HCEC 1CT (cell line): Measurements from ENCODE around the gene CTDP1.
"Not testable (repeated sequence)": the region's sequence is repeated elsewhere in the genome, so short reads cannot be mapped to it uniquely, and the experiment has no call there.

Experiments
- DNase-seq: peaks from one replicate; pipeline ENCODE4 v3.0.0-alpha.2; 2017

The CTDP1 gene

DNA sequence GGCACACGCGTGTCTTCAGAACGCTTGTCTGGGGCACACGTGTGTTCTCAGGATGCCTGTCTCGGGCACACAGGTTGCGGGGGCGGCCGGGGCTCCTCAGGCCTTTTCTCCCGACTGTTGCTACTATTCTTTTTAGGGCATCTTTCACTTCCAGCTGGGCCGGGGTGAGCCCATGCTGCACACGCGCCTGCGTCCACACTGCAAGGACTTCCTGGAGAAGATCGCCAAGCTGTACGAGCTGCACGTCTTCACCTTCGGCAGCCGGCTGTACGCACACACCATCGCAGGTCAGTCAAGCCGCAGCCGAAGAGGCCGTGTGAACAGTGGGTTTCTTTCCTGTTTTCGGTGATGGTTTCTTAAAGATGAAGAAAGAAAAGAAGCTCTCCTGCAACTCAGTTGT, 25.0 kb downstream of the CTDP1 start:
- no peak for DNase-seq

DNA sequence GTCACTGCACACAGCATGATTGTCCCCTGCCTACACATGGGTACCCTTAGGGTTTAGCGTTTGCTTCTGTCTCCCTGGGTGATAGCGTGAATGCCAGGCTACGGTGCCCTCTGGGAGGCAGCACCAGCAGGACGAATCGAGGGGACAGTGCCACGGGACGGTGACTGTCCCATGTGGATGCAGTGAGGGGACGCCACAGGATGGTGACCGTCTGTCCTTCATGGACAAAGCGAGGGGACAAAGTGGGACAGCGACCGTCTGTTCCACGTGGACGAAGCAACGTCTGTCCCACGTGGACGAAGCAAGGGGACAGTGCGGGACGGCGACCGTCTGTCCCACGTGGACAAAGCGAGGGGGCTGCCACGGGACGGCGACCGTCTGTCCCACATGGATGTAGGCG, 25.7 kb downstream of the CTDP1 start:
- DNase-seq: no peak

- no peak for DNase-seq
Observed at GRCh38 chr18:79706006-79706405, 26.4 kb downstream of the CTDP1 start.

GRCh38 chr18:79706658-79707057, 27.1 kb downstream of the CTDP1 start:
- DNase-seq: no peak

- no peak for DNase-seq
Observed at GRCh38 chr18:79707239-79707638, 27.6 kb downstream of the CTDP1 start.

GRCh38 chr18:79707671-79708070, 28.1 kb downstream of the CTDP1 start:
- no peak for DNase-seq

GRCh38 chr18:79708412-79708811, 28.8 kb downstream of the CTDP1 start:
- DNase-seq: no peak

DNA sequence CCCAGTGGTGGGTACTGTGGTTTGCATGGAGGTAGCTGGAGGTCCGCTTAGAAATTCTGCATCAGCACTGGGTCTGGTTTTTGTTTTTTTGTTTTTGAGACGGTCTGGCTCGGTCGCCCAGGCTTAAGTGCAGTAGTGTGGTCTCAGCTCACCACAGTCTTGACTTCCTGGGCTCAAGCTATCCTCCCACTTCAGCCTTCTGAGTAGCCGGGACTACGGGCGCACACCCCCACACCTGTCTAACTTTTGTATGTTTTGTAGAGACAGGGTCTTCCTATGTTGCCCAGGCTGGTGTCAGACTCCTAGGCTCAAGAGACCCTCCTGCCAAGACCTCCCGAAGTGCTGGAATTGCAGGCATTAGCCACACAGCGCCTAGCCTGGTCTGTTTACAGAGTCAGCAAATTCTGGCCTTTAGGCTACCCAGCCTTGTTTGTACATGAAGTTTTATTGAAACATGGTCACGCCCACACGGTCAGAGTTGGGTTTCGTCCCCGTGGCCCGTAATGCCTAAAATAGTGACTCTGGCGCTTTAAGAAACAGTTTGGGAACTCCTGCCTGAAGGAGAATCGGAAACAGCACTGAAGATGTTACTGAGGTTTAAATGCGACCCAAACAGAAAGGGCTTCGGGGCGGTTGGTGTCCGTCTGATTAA, 32.7 kb downstream of the CTDP1 start:
- no peak for DNase-seq

GRCh38 chr18:79713341-79713740, 33.7 kb downstream of the CTDP1 start:
- no peak for DNase-seq

- no peak for DNase-seq
Observed at GRCh38 chr18:79714531-79715240, 35.1 kb downstream of the CTDP1 start.

- no peak for DNase-seq
Observed at GRCh38 chr18:79715280-79715679, 35.7 kb downstream of the CTDP1 start.

- DNase-seq: no peak
Observed at GRCh38 chr18:79717059-79717458, 37.5 kb downstream of the CTDP1 start.

GRCh38 chr18:79717555-79718074, 38.0 kb downstream of the CTDP1 start:
- DNase-seq: no peak

DNA sequence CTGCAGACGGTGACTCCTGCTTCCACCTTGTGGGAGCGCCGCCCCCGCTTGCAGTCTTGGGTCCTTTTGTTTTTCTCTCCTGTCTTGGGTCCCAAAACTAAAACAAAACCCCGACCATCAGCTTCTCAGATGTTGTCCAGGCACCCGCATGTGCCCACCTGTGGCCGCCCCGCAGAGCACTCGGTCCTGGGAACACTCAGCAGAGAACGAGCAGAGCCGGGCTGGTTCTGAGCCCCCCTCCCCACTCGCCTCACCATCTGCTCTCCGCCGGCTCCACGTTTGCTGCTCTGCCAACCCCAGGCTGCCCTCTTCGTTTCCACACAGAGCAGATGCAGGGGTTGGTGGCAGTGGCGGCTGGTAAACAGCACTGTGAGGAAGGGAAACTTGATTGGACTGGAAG, 38.5 kb downstream of the CTDP1 start:
- DNase-seq: no peak

GRCh38 chr18:79718878-79719477, 39.4 kb downstream of the CTDP1 start:
- no peak for DNase-seq

DNA sequence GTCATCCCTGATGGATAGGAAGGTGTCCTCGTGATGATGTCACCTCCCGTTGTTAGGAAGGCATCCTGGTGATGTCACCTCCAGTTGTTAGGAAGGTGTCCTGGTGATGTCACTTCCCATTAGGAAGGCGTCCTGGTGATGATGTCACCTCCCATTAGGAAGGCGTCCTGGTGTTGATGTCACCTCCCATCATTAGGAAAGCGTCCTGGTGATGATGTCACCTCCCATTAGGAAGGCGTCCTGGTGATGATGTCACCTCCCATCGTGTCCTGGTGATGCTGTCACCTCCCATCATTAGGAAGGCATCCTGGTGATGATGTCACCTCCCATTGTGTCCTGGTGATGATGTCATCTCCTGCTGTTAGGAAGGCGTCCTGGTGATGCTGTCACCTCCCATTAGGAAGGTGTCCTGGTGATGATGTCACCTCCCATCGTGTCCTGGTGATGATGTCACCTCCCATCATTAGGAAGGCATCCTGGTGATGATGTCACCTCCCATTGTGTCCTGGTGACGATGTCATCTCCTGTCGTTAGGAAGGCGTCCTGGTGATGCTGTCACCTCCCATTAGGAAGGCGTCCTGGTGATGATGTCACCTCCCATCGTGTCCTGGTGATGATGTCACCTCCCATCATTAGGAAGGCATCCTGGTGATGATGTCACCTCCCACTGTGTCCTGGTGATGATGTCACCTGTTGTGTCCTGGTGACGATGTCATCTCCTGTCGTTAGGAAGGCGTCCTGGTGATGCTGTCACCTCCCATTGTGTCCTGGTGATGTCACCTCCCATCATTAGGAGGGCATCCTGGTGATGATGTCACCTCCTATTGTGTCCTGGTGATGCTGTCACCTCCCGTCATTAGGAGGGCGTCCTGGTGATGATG, 40.1 kb downstream of the CTDP1 start:
- DNase-seq: not testable (repeated sequence)

DNA sequence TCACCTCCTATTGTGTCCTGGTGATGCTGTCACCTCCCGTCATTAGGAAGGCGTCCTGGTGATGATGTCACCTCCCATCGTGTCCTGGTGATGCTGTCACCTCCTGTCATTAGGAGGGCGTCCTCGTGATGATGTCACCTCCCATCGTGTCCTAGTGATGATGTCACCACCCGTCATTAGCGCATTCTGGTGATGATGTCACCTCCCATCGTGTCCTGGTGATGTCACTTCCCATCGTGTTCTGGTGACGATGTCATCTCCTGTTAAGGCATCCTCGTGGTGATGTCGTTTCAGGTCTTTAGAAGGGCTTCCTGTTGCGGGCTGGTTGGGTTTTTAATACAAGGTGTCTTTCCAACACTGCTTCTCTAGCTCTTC, 40.7 kb downstream of the CTDP1 start:
- no peak for DNase-seq

- no peak for DNase-seq
Observed at GRCh38 chr18:79723036-79723435, 43.4 kb downstream of the CTDP1 start.

GRCh38 chr18:79723628-79724027, 44.0 kb downstream of the CTDP1 start:
- no peak for DNase-seq

DNA sequence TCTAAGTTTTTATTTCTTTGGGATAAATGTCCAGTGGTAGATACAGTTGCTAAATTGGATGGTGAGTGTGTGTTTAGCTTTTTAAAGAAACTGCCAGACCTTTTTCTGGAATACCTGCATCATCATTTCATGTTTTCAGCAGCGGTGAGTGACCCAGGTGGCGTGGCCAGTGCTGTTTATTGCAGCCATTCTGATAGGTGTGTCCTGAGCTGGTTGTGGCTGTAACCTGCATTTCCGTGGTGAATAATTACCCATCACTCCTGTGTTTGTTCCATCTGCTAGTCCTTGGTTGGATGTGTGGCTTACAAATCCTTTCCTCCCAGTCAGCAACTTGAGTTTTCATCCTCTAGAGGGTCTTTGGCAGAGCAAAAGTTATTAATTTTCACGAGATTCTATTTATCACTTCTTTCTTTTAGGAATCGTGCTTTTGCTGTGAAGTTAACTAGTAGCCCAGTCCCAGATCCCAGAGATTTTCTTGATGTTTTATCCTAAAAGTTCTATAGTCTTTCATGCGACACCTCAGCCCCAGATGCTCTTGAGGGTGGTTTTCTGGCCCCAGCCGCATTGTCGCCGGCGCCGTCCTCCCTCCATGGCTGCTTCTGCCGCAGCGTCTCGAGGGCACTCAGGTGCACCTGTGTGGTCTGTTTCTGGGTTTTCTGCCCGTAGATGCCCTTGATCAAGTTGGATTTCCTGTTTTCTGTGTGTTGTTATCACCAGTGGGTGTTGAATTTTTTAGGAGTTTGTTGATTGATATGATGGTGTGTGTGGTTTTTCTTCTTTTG, 44.9 kb downstream of the CTDP1 start:
- no peak for DNase-seq

DNA sequence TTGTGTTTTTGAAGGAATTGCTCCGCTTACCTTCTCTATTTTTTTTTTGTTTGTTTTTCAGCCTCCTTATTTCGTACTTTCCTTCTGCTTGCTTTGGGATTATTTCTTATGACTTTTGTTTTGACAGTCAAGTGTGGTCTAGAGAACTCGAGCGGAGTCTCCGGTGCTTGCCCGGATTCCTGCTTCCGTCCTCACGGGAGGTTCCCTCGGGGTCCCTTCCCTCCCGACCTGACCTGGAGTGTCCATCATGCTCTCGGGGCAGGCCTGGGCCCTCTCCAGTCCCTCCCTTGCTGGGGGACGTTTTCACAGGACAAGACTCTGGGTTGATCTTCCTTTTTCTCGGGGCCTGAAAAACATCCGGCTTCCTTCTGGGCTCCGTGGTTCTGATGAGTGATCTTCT, 45.9 kb downstream of the CTDP1 start:
- no peak for DNase-seq

- DNase-seq: no peak
Observed at GRCh38 chr18:79726721-79727120, 47.1 kb downstream of the CTDP1 start.
